PFSK-1 (cell line): ENCODE results near the gene TRRAP.

ENCODE experiments used
- FOXP2 ChIP-seq: optimal IDR thresholded peaks from 2 replicates; pipeline ENCODE3; 2011; ENCODE audit warnings: borderline replicate concordance, control low read depth, inconsistent platforms; ENCODE audit not compliant: insufficient read depth; ENCODE audit errors: extremely low read length, extremely low read depth
- POLR2AphosphoS5 ChIP-seq: IDR thresholded peaks from 2 replicates; pipeline ENCODE4 v1.6.1; 2012; ENCODE audit warnings: low read depth, mild to moderate bottlenecking, control low read depth, low read length, moderate library complexity
- REST ChIP-seq, 2 experiments: IDR thresholded peaks; 2 replicates each; pipeline versions ENCODE4 v1.6.1 to v1.8.0; 2011 to 2012; ENCODE audit warnings: low read depth in 2 of 2, low read length in 2 of 2, control low read depth in 1 of 2, inconsistent platforms in 1 of 2, mild to moderate bottlenecking in 1 of 2, moderate library complexity in 1 of 2; ENCODE audit not compliant: insufficient read depth in 1 of 2
- SIN3A ChIP-seq: IDR thresholded peaks from 2 replicates; pipeline ENCODE4 v1.6.1; 2012; ENCODE audit warnings: mild to moderate bottlenecking, low read length, moderate library complexity, borderline replicate concordance; ENCODE audit not compliant: insufficient read depth
- TAF1 ChIP-seq: IDR thresholded peaks from 2 replicates; pipeline ENCODE4 v1.6.1; 2012; ENCODE audit warnings: low read length, control low read depth, borderline replicate concordance; ENCODE audit not compliant: insufficient read depth

DNA sequence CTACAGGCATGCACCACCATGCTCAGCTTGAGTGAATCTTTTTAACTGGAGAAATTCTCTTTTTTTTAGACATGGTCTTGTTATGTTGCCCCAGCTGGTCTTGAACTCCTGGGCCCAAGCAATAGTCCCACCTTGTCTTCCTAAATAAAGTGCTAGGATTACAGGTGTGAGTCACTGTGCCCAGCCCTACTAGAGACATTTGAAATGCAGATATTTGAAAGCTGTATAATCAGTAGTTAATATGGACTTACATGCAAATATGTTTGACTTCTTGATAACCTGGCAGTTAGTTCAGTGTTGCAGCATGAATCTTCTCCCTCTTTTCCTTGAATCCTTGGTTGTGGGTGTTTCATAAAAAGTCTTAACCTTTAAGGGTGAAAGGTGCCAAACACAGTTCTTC, 8.7 kb downstream of the TRRAP start:
- no peak for TF ChIP-seq TAF1
- no peak for TF ChIP-seq POLR2AphosphoS5
- no peak for TF ChIP-seq REST (IDR thresholded peaks at IDR 0.05; ENCODE audit: insufficient read depth in 1 of 2, low read depth in 2 of 2, low read length in 2 of 2)
- TF ChIP-seq SIN3A = no peak
- no peak for TF ChIP-seq FOXP2
